ENCODE measurements around the gene C1QTNF1.

C1QTNF1 gene

DNA sequence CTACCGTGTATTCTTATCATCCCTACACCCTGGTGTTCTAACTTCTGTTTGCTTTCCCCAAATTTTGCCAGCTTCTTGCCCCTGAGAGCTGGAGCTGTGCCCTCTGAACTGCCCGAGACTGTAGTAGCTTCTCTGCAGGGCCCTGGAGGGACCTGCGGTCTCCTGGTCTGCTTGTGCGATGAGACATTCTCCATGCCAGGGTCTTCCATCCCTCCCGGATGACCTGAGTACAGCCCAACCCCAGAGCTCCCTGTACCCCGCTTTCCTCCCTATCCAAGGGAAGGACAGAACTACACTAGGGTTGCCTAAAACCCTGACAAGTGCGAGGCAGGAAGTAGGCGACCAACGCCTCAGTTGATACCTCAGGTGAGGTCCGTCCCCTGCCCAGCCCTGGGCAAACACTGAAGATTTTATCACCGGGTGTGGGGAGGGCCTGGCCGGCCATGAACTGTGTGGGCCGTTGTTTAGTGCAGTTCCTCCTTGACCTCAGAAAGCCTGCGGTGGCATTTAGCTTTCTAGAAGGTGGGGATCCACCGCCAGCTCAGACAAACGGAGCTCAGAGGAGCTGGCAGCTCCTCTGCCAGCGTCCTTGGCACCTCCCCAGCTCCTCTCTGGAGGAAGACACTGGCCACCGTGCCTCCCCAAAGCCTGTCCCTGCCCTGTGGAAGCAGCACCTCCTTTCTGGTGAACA lies 28.1 kb upstream of the C1QTNF1 start:
- in situ Hi-C loops (cut with HindIII; ENCODE audit: low pct_unique_long_range_greater_than_20kb, low sequenced_read_pairs) = no loop called here
- peak in 1 of 2 experiments; percentile 67 for DNase-seq (ENCODE audit: low read depth in 1 of 2, low spot score in 1 of 2)
- no peak for TF ChIP-seq JUND (IDR thresholded peaks at IDR 0.05; ENCODE audit: low read depth)

- DNase-seq (ENCODE audit: low read depth in 1 of 2, low spot score in 1 of 2) = no peak
- TF ChIP-seq JUND (IDR thresholded peaks at IDR 0.05; ENCODE audit: low read depth) = no peak
- in situ Hi-C loops (cut with HindIII; ENCODE audit: low pct_unique_long_range_greater_than_20kb, low sequenced_read_pairs) = no loop called here
Observed at GRCh38 chr17:78996781-78997201, 27.2 kb upstream of the C1QTNF1 start.

GRCh38 chr17:78997231-78997741 lies 26.7 kb upstream of the C1QTNF1 start:
- no peak for DNase-seq (ENCODE audit: low read depth in 1 of 2, low spot score in 1 of 2)
- in situ Hi-C loops (cut with HindIII; ENCODE audit: low pct_unique_long_range_greater_than_20kb, low sequenced_read_pairs) = no loop called here

GRCh38 chr17:78997881-78998280 lies 26.1 kb upstream of the C1QTNF1 start:
- in situ Hi-C loops (cut with HindIII; ENCODE audit: low pct_unique_long_range_greater_than_20kb, low sequenced_read_pairs) = no loop called here
- no peak for DNase-seq (ENCODE audit: low read depth in 1 of 2, low spot score in 1 of 2)
- no peak for TF ChIP-seq JUND (IDR thresholded peaks at IDR 0.05; ENCODE audit: low read depth)

More at GRCh38 chr17:78997231-78997741, 26.7 kb upstream of the C1QTNF1 start:
- no peak for TF ChIP-seq JUND (IDR thresholded peaks at IDR 0.05; ENCODE audit: low read depth)

DNA sequence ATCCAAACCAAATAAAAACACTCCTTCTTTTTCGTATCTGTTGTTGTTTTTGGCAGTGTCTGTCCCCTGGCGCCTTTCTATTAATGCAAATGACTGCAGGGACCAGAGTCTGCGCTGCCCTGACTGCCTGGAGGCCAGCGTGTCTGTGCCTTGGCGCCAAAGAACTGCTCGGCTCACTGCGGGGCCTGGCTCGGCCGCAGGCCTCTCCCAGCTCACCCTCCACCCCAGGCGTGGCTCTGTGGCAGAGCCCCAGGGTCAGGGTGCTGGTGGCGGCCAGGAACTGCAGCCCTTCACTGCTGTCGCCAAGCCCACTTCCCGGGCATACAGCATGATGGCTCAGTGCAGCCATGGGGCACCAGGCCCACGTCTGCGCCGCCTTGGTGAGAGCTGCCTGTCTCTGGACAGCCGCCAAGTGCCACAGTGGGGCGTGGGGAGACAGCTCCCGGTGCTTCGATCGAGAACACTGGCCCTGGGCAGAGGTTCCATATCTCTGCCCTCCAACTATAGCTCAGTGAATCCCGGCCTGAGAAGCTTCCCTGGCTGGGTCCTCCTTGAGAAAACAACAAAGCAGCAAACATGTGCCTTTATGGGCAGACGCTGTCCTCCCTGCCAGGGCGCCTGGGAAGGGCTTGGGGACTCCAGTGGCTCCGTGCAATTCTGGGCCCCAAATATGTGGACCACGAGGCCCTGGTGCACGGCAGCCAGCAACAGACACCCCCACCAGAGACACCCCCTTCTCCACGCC lies 25.5 kb upstream of the C1QTNF1 start:
- no peak for DNase-seq (ENCODE audit: low read depth in 1 of 2, low spot score in 1 of 2)
- no peak for TF ChIP-seq JUND (IDR thresholded peaks at IDR 0.05; ENCODE audit: low read depth)
- in situ Hi-C loops (cut with HindIII; ENCODE audit: low pct_unique_long_range_greater_than_20kb, low sequenced_read_pairs) = no loop called here

DNA sequence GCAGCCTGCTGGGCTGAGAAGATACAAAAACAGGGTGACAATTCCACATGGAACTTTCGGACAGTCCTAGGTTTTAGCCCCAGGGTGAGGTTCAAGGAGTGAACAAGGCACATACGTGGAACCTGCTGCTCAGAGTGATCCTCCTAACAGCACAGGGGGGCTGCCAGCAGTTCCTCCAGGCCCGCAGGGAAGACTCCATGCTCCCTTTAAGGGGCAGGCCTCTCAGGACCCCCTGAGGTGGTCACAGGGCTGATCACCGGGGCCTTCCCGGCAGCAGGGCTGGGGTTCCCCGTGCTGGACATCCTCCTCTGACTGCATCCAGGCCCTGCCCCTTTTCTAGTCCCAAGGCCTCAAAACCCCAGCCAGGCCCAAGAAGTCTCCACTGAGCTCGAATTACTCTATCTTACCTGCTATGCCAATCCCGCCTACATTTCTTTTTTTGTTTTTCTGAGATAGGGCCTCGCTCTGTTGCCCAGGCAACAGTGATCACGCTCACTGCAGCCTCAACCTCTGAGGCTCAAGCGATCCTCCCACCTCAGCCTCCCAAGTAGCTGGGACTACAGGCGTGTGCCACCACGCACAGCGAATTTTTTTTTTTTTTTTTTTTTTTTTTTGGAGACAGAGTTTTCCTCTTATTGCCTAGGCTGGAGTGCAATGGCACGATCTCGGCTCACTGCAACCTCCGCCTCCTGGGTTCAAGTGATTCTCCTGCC lies 24.8 kb upstream of the C1QTNF1 start:
- TF ChIP-seq JUND (IDR thresholded peaks at IDR 0.05; ENCODE audit: low read depth) = no peak
- in situ Hi-C loops (cut with HindIII; ENCODE audit: low pct_unique_long_range_greater_than_20kb, low sequenced_read_pairs) = no loop called here
- DNase-seq (ENCODE audit: low read depth in 1 of 2, low spot score in 1 of 2) = no peak

- no peak for DNase-seq (ENCODE audit: low read depth in 1 of 2, low spot score in 1 of 2)
- in situ Hi-C loops (cut with HindIII; ENCODE audit: low pct_unique_long_range_greater_than_20kb, low sequenced_read_pairs) = no loop called here
- TF ChIP-seq JUND (IDR thresholded peaks at IDR 0.05; ENCODE audit: low read depth) = no peak
Observed at GRCh38 chr17:78999947-79000395, 24.0 kb upstream of the C1QTNF1 start.

GRCh38 chr17:79000396-79001189 lies 23.4 kb upstream of the C1QTNF1 start:
- TF ChIP-seq JUND (IDR thresholded peaks at IDR 0.05; ENCODE audit: low read depth) = no peak
- DNase-seq (ENCODE audit: low read depth in 1 of 2, low spot score in 1 of 2) = no peak
- in situ Hi-C loops (cut with HindIII; ENCODE audit: low pct_unique_long_range_greater_than_20kb, low sequenced_read_pairs) = no loop called here

DNA sequence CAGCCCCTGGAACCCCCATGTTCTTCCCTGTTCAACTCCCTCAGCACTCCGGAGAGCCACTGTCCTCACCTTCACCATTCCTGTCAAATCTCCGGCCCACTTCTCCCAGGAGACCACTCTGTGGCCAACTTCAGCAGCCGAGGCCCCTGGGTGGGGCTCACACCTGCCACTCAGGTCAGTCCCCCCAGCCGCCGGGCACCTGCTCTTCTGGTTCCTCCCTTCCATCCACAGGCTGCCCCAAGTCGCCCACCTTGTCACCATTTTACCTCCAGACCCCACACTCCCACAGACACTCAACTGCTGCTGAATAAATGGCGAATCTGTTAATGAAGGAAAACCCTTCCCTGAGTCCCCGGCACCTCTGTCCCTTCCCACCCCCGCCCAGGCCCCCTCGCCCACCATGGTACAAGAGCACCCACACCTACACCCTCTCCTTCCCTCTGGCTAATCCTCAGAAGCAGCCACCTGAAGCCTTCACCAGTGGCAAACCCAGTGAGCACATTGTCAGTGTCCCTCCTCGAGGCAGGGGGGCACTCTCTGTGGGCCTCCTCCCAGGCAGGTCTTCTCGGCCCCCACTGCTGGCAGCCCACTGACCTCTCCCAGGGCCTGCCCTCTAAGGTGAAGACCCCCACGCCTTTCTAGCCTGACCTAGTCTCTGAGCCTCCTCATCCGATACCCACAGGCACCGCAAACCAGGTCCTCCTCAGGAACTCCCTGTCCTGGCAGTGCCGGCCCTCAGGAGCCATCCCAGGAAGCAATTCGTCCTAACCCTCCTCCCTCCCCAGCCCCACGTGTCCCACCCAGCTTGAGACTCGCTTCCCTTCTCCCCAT lies 22.6 kb upstream of the C1QTNF1 start:
- no peak for TF ChIP-seq JUND (IDR thresholded peaks at IDR 0.05; ENCODE audit: low read depth)
- no peak for DNase-seq (ENCODE audit: low read depth in 1 of 2, low spot score in 1 of 2)
- in situ Hi-C loops (cut with HindIII; ENCODE audit: low pct_unique_long_range_greater_than_20kb, low sequenced_read_pairs) = no loop called here

GRCh38 chr17:79002291-79002690 lies 21.7 kb upstream of the C1QTNF1 start:
- TF ChIP-seq JUND (IDR thresholded peaks at IDR 0.05; ENCODE audit: low read depth) = no peak
- in situ Hi-C loops (cut with HindIII; ENCODE audit: low pct_unique_long_range_greater_than_20kb, low sequenced_read_pairs) = no loop called here
- no peak for DNase-seq (ENCODE audit: low read depth in 1 of 2, low spot score in 1 of 2)
